RPMI7951 (cell line): ENCODE results near the gene TRDN. TPM values are rescaled to one million over a fixed set of nuclear protein-coding genes. Genes with fewer than 3 reads are reported as not detected.
"Not testable (repeated sequence)": the region's sequence is repeated elsewhere in the genome, so short reads cannot be mapped to it uniquely, and the experiment has no call there.

ENCODE experiments used
- DNase-seq: peaks from one replicate; pipeline ENCODE4 v3.0.0-alpha.2; 2012; ENCODE audit warnings: low read depth
- total RNA-seq: library from RNA; depleted of rRNA; stranded (reverse); fragments of >200 nt; shearing (Covaris generic); gene quantifications from 2 replicates; pipeline ENCODE4 v1.2.3, GENCODE V29; 2014

Gene TRDN
- total RNA-seq, 1 experiment from 2014 or later: not detected

- DNase-seq: peak; percentile 42
These were observed 220.8 kb downstream of the TRDN start for GRCh38 chr6:123415844-123416468.

- no peak for DNase-seq
These were observed 231.8 kb downstream of the TRDN start for GRCh38 chr6:123404975-123405374.

- no peak for DNase-seq
These were observed 234.7 kb downstream of the TRDN start for GRCh38 chr6:123402052-123402451.

- DNase-seq: no peak
These were observed 238.7 kb downstream of the TRDN start for GRCh38 chr6:123398072-123398471.

- DNase-seq: peak; percentile 11
These were observed 243.4 kb downstream of the TRDN start for GRCh38 chr6:123393331-123393730.

GRCh38 chr6:123383718-123384117 lies 253.0 kb downstream of the TRDN start:
- no peak for DNase-seq

- no peak for DNase-seq
These were observed 256.5 kb downstream of the TRDN start for GRCh38 chr6:123380257-123380656.

- no peak for DNase-seq
These were observed 264.0 kb downstream of the TRDN start for GRCh38 chr6:123372737-123373136.

GRCh38 chr6:123363912-123364311 lies 272.8 kb downstream of the TRDN start:
- DNase-seq: no peak

GRCh38 chr6:123360359-123360758 lies 276.4 kb downstream of the TRDN start:
- DNase-seq: no peak

- DNase-seq: no peak
These were observed 284.0 kb downstream of the TRDN start for GRCh38 chr6:123352705-123353104.

- no peak for DNase-seq
These were observed 284.5 kb downstream of the TRDN start for GRCh38 chr6:123352279-123352678.

GRCh38 chr6:123343836-123344235 lies 292.9 kb downstream of the TRDN start:
- no peak for DNase-seq

- DNase-seq: no peak
These were observed 298.4 kb downstream of the TRDN start for GRCh38 chr6:123338394-123338793.

GRCh38 chr6:123333000-123333756 lies 303.6 kb downstream of the TRDN start:
- no peak for DNase-seq

GRCh38 chr6:123332070-123332469 lies 304.7 kb downstream of the TRDN start:
- no peak for DNase-seq

GRCh38 chr6:123329337-123329736 lies 307.4 kb downstream of the TRDN start:
- DNase-seq: no peak

- DNase-seq: no peak
These were observed 313.1 kb downstream of the TRDN start for GRCh38 chr6:123323452-123324329.

GRCh38 chr6:123321020-123321419 lies 315.7 kb downstream of the TRDN start:
- no peak for DNase-seq

- peak; percentile 1 for DNase-seq
These were observed 319.9 kb downstream of the TRDN start for GRCh38 chr6:123316733-123317323.

GRCh38 chr6:123314459-123314858 lies 322.3 kb downstream of the TRDN start:
- not testable (repeated sequence) for DNase-seq

- no peak for DNase-seq
These were observed 327.6 kb downstream of the TRDN start for GRCh38 chr6:123309130-123309529.
